Stimulated activated CD4-positive, alpha-beta T cell treated with anti-CD3 and anti-CD28 coated beads, Interleukin-2, amount 100 ng/mL, for 48 hours (primary cell): ENCODE data around the gene RPS6KA2.
A peak's percentile ranks its signal among the peaks of the same experiment; 100 is the strongest.
"Not testable (repeated sequence)": the region's sequence is repeated elsewhere in the genome, so short reads cannot be mapped to it uniquely, and the experiment has no call there.

ENCODE experiments used
- DNase-seq, 2 donors: peaks; one replicate each; pipeline ENCODE4 v3.0.0-alpha.2; 2020

The RPS6KA2 gene

GRCh38 chr6:166412156-166412910 is 214.7 kb downstream of the RPS6KA2 start:
- DNase-seq = no peak

- no peak for DNase-seq
Observed at GRCh38 chr6:166411721-166412151, 215.3 kb downstream of the RPS6KA2 start.

GRCh38 chr6:166411271-166411670 is 215.8 kb downstream of the RPS6KA2 start:
- DNase-seq = no peak

DNA sequence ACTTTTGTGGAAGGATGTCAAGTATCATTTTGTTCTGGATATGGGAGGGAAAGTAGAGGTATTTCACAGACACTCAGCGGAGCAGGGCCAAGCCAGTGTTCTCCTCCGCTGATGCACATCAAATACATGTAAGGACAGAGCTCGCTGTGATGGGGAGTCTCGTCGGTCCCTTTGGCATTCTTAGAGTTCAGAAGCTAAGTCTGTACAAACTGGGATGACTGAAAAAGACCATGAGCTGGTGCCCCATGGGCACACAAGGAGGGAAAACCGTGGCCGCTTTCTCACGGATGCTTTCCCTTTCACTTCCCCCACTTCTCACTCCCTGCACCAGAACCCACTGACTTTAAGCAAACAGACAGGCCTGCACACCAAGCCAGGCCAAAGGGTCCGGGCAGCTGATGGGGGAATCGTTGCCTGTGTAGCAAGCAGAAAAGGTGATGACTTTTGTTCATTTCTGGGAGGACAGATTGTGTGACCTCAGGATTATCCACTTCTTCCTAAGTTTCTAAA is 216.6 kb downstream of the RPS6KA2 start:
- no peak for DNase-seq

GRCh38 chr6:166408936-166409755 is 217.9 kb downstream of the RPS6KA2 start:
- no peak for DNase-seq

DNA sequence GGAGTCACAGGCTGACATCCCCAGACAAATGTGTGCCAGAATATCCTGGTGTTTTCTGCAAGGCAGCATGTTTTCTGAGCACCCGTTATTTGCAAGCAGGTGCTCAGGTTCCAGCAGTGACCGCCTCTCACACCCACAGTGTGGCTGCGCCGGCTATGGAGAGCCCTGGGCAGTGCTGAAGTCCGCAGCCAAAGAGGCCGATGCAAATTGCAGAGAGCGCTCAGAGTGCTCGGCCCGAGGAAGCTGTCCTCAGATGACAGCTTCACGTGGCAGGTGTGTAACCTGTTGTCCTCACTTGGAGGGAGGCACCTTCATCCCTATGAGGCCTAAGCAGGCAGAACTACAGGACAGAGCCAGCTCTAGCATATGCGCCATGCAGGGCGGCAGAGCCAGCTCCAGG is 220.9 kb downstream of the RPS6KA2 start:
- no peak for DNase-seq

GRCh38 chr6:166405386-166405785 is 221.7 kb downstream of the RPS6KA2 start:
- no peak for DNase-seq

DNA sequence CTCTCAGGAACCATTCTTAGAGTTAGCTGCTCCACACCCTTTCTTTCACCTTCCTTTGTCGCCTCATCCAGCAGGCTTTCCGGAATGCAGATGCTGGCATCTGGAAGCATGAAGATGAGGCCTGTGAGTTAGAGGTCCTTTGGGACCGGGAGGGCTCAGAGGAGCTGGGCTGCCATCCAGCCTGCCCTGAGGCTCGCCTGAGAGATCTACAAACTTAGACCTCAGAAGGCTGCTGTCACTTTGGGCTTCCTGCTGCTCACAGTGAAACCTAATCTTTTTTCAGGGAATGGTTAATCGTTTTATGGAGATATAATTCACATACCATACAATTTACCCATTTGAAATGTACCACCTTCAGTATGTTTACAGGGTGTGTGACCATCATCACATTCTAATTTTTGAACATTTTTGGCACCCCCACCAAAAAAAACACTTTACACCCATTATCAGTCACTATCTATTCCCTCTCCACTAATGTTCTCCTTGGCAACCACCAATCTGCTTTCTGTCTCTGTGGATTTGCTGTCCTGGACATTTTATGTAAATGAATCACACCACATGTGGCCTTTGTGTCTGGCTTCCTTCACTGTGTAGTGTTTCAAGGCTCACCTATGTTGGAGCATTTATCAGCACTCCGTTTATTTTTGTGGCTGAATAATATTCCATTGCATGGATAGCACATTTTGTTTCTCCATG is 224.3 kb downstream of the RPS6KA2 start:
- DNase-seq = no peak

- peak; percentile 40 to 41 for DNase-seq
Observed at GRCh38 chr6:166400649-166401250, 226.3 kb downstream of the RPS6KA2 start.

GRCh38 chr6:166400181-166400580 is 226.9 kb downstream of the RPS6KA2 start:
- DNase-seq = no peak

DNA sequence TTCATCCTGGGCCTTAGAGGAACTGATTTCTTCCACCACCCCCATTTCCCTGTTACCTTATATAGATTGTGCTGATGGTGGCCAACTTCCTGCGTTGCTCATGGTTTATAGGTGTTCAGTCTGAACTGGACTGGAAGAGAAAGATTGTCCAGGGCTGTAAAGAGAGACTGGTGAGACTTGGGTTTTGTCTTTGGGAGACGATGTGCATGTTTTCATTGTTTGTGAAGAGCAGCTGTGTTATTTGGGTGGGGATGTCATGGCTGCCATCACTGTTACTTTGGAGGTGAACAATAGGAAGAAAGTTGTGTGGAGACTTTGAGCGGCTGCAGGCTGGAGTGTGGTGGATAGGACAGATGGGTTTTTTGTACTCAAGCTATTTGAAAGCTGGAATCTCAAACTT is 228.7 kb downstream of the RPS6KA2 start:
- DNase-seq = no peak

DNA sequence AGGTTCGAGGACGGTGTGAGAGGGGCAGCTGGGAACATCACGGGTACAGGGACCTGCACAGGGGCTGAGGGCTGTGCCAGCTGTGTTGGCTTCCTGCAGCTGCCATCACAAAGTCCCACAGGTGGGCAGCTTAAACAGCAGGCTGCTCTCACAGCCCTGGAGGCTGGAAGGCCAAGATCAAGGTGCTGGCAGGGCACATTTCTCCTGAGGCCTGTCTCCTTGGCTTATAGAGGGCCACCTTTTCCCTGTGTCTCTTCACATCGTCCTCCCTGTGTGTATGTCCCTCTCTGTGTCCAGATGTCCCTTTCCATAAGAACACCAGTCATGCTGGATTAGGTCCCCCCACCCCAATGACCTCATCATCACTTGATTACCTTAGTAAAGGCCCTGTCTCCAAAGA is 229.2 kb downstream of the RPS6KA2 start:
- no peak for DNase-seq

GRCh38 chr6:166395778-166396177 is 231.3 kb downstream of the RPS6KA2 start:
- DNase-seq = no peak

DNA sequence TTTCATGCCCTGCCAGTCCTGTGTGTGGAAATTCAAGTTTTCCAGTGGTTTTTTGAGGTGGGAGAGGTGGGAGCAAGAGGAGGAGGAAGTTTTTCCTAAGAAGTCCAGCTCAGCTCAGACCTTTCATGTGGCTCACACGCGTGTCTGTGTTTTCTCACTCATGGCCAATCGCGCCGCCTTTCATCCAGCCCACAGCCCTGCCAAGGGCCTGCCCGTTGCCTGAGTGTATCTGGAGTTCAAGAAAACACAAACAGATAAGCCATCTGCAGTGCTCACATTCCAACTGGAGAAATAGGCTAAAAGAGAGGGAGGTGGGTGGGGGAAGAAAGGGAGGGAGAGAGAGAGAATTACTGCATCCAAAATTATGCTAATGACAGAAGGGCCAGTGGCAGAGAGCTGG is 231.7 kb downstream of the RPS6KA2 start:
- no peak for DNase-seq

DNA sequence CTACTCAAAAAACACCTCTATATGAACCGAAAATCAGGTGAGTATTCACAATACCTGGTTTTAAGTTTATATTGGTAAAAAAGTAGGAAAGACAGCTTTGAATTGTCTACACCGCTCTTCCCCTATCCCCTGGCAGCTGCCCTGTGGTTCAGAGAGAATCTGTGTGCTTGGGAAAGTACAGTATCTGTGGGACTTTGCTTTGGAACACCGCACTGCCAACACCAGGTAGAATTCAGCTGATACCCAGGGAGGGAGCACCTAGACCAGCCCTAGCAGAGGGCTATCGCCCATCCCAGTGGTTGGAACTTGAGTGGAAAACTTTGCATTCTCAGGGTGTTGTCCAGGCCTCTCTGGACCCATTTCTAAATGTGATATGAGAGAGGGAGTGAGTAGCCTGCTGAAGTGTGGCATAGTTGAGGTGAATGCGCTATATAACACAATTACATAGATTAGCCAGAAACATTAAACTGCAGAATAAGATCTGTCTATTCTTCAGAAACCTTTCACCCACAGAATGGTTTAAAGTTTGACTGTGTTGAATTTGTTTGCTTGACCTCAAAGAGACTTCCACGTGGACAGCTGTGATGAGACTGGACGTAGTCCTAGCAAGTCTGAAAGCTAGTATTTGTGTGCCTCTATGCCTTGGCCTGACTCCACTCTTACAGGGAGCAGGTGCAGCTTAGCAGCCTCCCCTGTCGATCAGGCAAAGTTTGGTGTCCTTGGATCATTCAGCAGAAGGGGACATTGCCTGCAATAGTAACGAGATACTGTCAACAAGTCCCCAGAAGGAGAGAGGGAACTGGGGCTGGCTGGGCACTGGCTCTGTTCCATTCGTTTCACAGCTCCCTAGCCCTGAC is 232.8 kb downstream of the RPS6KA2 start:
- no peak for DNase-seq

GRCh38 chr6:166393535-166393823 is 233.6 kb downstream of the RPS6KA2 start:
- no peak for DNase-seq

DNA sequence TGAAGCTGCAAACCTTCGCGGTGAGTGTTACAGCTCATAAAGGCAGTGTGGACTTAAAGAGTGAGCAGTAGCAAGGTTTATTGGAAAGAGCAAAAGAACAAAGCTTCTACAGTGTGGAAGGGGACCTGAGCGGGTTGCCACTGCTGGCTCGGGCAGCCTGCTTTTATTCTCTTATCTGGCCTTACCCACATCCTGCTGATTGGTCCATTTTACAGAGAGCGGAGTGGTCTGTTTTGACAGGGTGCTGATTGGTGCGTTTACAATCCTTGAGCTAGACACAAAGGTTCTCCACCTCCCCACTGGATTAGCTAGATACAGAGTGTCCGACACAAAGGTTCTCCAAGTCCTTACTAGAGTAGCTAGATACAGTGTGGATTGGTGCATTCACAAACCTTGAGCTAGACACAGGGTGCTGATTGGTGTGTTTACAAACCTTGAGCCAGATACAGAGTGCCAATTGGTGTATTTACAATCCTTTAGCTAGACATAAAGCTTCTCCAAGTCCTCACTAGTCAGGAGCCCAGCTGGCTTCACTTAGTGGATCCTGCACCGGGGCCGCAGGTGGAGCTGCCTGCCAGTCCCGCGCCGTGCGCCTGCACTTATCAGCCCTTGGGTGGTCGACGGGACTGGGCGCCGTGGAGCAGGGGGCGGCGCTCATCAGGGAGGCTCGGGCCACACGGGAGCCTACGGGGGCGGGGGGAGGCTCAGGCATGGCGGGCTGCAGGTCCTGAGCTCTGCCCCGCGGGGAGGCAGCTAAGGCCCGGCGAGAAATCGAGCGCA is 234.1 kb downstream of the RPS6KA2 start:
- not testable (repeated sequence) for DNase-seq

DNA sequence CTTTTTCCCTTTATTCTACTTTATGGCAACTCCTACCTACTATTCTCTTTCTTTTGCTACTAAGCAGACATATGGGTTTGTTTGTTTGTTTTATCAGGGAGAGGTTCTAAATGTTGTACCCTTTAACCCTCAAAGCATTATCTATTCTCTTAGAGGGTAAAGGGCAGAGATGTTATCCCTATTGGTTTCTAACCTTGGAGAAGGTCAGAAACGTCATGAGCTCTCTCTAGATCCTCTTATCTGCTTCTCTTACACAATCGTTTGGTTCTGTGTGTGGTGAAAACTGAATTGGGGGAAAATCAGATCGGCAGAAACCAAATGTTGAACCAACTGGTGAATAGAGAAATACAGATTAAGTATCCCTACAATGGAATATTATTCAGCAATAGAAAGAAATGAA is 237.9 kb downstream of the RPS6KA2 start:
- no peak for DNase-seq

GRCh38 chr6:166388290-166389004 is 238.6 kb downstream of the RPS6KA2 start:
- DNase-seq = no peak

- no peak for DNase-seq
Observed at GRCh38 chr6:166387642-166388289, 239.3 kb downstream of the RPS6KA2 start.
